Ascending aorta (tissue), 2 donors: ENCODE results near the gene POLR2M. TPM values are rescaled to one million over a fixed set of nuclear protein-coding genes. Genes with fewer than 3 reads are reported as not detected.

Experiments used
- DNase-seq, 2 donors: peaks; one replicate each; pipeline ENCODE4 v3.0.0-alpha.2; 2019; ENCODE audit warnings: low spot score in 2 of 2
- H3K27ac ChIP-seq, 2 donors: fragments of 200-600 bp; sonication (generic); one replicate each; pipeline ENCODE4 v1.5.1; 2016 to 2017; ENCODE audit warnings: mild to moderate bottlenecking in 1 of 2
- H3K27me3 ChIP-seq: fragments of 200-600 bp; sonication (generic); one replicate; pipeline ENCODE4 v1.5.1; 2017
- H3K36me3 ChIP-seq, 2 donors: fragments of 200-600 bp; sonication (generic); one replicate each; pipeline ENCODE4 v1.5.1; 2016
- H3K4me1 ChIP-seq, 2 donors: fragments of 200-600 bp; sonication (generic); one replicate each; pipeline ENCODE4 v1.5.1; 2016 to 2017; ENCODE audit warnings: mild to moderate bottlenecking in 1 of 2
- H3K4me3 ChIP-seq, 2 donors: fragments of 200-600 bp; sonication (generic); one replicate each; pipeline ENCODE4 v1.5.1; 2016 to 2017; ENCODE audit warnings: mild to moderate bottlenecking in 1 of 2
- H3K9me3 ChIP-seq, 2 donors: fragments of 200-600 bp; sonication (generic); one replicate each; pipeline ENCODE4 v1.5.1; 2016
- CTCF ChIP-seq, 3 experiments: fragments of 200-600 bp in 2 of 3; fragments of 450-650 bp in 1 of 3; sonication (generic) in 2 of 3; IDR thresholded peaks; one replicate each; pipeline ENCODE4 v1.5.1; 2016 to 2019; ENCODE audit warnings: antibody characterized with exemption in 3 of 3, mild to moderate bottlenecking in 1 of 3, moderate library complexity in 1 of 3
- intact Hi-C: fragments of 100-400 bp; cut with DNase I; formaldehyde crosslinking; loops from one replicate; pipeline ENCODE4 v1.15.1; 2023
- total RNA-seq: library from RNA; depleted of rRNA; stranded (reverse); fragments of >200 nt; gene quantifications from one replicate; pipeline ENCODE4 v1.1.0, GENCODE V29; 2016

The POLR2M gene
- total RNA-seq, 1 donor from 2014 or later, result 24.9 TPM

GRCh38 chr15:57665194-57665593 is 41.3 kb upstream of the POLR2M start:
- no peak overlapping the region for H3K27ac ChIP-seq
- peaks cover 0 to 4% of the 10 kb centered on the region in 2 donors for H3K4me1 ChIP-seq
- H3K4me3 ChIP-seq, result no peak overlapping the region
- no peaks in the 10 kb centered on the region for H3K27me3 ChIP-seq
- TF ChIP-seq CTCF (IDR thresholded peaks at IDR 0.05), result no peak
- intact Hi-C loops, result loop anchor here (5.0 kb wide), 1 partner anchor 67 kb away; no protein-coding TSS in a partner anchor
- no peak for DNase-seq
- H3K9me3 ChIP-seq, result no peaks in the 10 kb centered on the region
- no peaks in the 10 kb centered on the region for H3K36me3 ChIP-seq

GRCh38 chr15:57665939-57666338 is 40.6 kb upstream of the POLR2M start:
- peaks cover 0 to 4% of the 10 kb centered on the region in 2 donors for H3K4me1 ChIP-seq
- intact Hi-C loops, result loop anchor here (2.0 to 5.0 kb wide), 3 partner anchors 41 to 401 kb away; partner anchors contain the start of gene POLR2M
- no peaks in the 10 kb centered on the region for H3K27me3 ChIP-seq
- H3K36me3 ChIP-seq, result no peaks in the 10 kb centered on the region
- TF ChIP-seq CTCF (IDR thresholded peaks at IDR 0.05), result no peak
- no peaks in the 10 kb centered on the region for H3K9me3 ChIP-seq
- DNase-seq, result no peak
- no peak overlapping the region for H3K4me3 ChIP-seq
- no peak overlapping the region for H3K27ac ChIP-seq

- Histone ChIP-seq H3K27ac (peak overlapping the region in 1 of 2 donors; percentile 29), H3K4me1 (peaks cover 0 to 4% of the 10 kb centered on the region in 2 donors), H3K27me3 (no peaks in the 10 kb centered on the region), H3K9me3 (no peaks in the 10 kb centered on the region), H3K36me3 (no peaks in the 10 kb centered on the region), H3K4me3 (peak overlapping the region in 1 of 2 donors; percentile 20)
- peak in 1 of 2 donors; percentile 73 for DNase-seq
- intact Hi-C loops, result loop anchor here (1.0 to 5.0 kb wide), 4 partner anchors 39 to 399 kb away; partner anchors contain the start of gene POLR2M
- TF ChIP-seq CTCF (IDR thresholded peaks at IDR 0.05), result peak; percentile 55 to 76 (median 70)
These were observed 39.2 kb upstream of the POLR2M start for GRCh38 chr15:57667171-57667849.

GRCh38 chr15:57668016-57668415 is 38.5 kb upstream of the POLR2M start:
- DNase-seq, result no peak
- Histone ChIP-seq H3K4me1 (peaks cover 0 to 4% of the 10 kb centered on the region in 2 donors), H3K4me3 (no peak overlapping the region), H3K27ac (no peak overlapping the region), H3K27me3 (no peaks in the 10 kb centered on the region), H3K36me3 (no peaks in the 10 kb centered on the region), H3K9me3 (no peaks in the 10 kb centered on the region)
- TF ChIP-seq CTCF (IDR thresholded peaks at IDR 0.05), result no peak
- intact Hi-C loops, result loop anchor here (5.0 kb wide), 1 partner anchor 64 kb away; no protein-coding TSS in a partner anchor

GRCh38 chr15:57671636-57672035 is 34.9 kb upstream of the POLR2M start:
- TF ChIP-seq CTCF (IDR thresholded peaks at IDR 0.05), result no peak
- DNase-seq, result no peak
- Histone ChIP-seq H3K4me3 (no peak overlapping the region), H3K36me3 (no peaks in the 10 kb centered on the region), H3K27ac (no peak overlapping the region), H3K4me1 (peaks cover 0 to 4% of the 10 kb centered on the region in 2 donors), H3K9me3 (no peaks in the 10 kb centered on the region), H3K27me3 (no peaks in the 10 kb centered on the region)
- intact Hi-C loops, result no loop called here
